Neuronal stem cell (in vitro differentiated cells): Measurements from ENCODE around the gene SSU72.
"Not testable (repeated sequence)": the region's sequence is repeated elsewhere in the genome, so short reads cannot be mapped to it uniquely, and the experiment has no call there.

Source experiments
- DNase-seq: peaks from one replicate; pipeline ENCODE4 v3.0.0-alpha.2; 2013; ENCODE audit warnings: low spot score
- H2AFZ ChIP-seq: one replicate; pipeline ENCODE4 v1.6.1; 2013; ENCODE audit warnings: mild to moderate bottlenecking, low read length, inconsistent platforms
- H2AK5ac ChIP-seq: 2 replicates; pipeline ENCODE4 v1.6.1; 2013; ENCODE audit warnings: low read depth, mild to moderate bottlenecking, inconsistent platforms, low read length, moderate library complexity, mixed read lengths
- H2BK120ac ChIP-seq: 2 replicates; pipeline ENCODE4 v1.6.1; 2013; ENCODE audit warnings: low read depth, mild to moderate bottlenecking, inconsistent platforms, low read length, moderate library complexity, mixed read lengths
- H2BK12ac ChIP-seq: one replicate; pipeline ENCODE4 v1.6.1; 2013; ENCODE audit warnings: low read length, inconsistent platforms
- H2BK15ac ChIP-seq: 2 replicates; pipeline ENCODE4 v1.6.1; 2013; ENCODE audit warnings: mild to moderate bottlenecking, low read length, inconsistent platforms, mixed read lengths
- H2BK5ac ChIP-seq: one replicate; pipeline ENCODE4 v1.6.1; 2013; ENCODE audit warnings: inconsistent platforms, mild to moderate bottlenecking, low read length, moderate library complexity
- H3K14ac ChIP-seq: one replicate; pipeline ENCODE4 v1.6.1; 2013; ENCODE audit warnings: low read length, inconsistent platforms
- H3K18ac ChIP-seq: 2 replicates; pipeline ENCODE4 v1.6.1; 2013; ENCODE audit warnings: low read length, inconsistent platforms
- H3K23ac ChIP-seq: 2 replicates; pipeline ENCODE4 v1.6.1; 2013; ENCODE audit warnings: low read depth, mild to moderate bottlenecking, mixed read lengths, low read length, inconsistent platforms; ENCODE audit not compliant: poor library complexity
- H3K27ac ChIP-seq: replicated peaks from 3 replicates; pipeline ENCODE4 v1.5.1; 2013; ENCODE audit warnings: low read length, inconsistent platforms
- H3K27me3 ChIP-seq, 3 experiments: 2 replicates each; pipeline ENCODE4 v1.6.1; 2013; ENCODE audit warnings: low read length in 3 of 3, mild to moderate bottlenecking in 2 of 3, inconsistent platforms in 1 of 3, low read depth in 1 of 3, mixed read lengths in 1 of 3, moderate library complexity in 1 of 3; ENCODE audit not compliant: control insufficient read depth in 3 of 3, insufficient read depth in 3 of 3
- H3K36me3 ChIP-seq, 2 donors: replicated peaks in 1 of 2; 2 replicates each; pipeline ENCODE4 v1.6.1; 2013; ENCODE audit warnings: low read length in 2 of 2; ENCODE audit not compliant: control insufficient read depth in 2 of 2, insufficient read depth in 2 of 2
- H3K4ac ChIP-seq: 2 replicates; pipeline ENCODE4 v1.6.1; 2013; ENCODE audit warnings: inconsistent platforms, mild to moderate bottlenecking, low read length, moderate library complexity
- H3K4me1 ChIP-seq, 2 donors: 1 replicate in 1 of 2; 2 replicates in 1 of 2; pipeline ENCODE4 v1.6.1; 2013; ENCODE audit warnings: low read length in 2 of 2, low read depth in 1 of 2; ENCODE audit not compliant: control insufficient read depth in 2 of 2, insufficient read depth in 1 of 2
- H3K4me2 ChIP-seq: one replicate; pipeline ENCODE4 v1.6.1; 2013; ENCODE audit warnings: mild to moderate bottlenecking, low read length, inconsistent platforms; ENCODE audit not compliant: insufficient read depth, poor library complexity, severe bottlenecking
- H3K4me3 ChIP-seq, 2 donors: 2 replicates each; pipeline ENCODE4 v1.5.1; 2013; ENCODE audit warnings: low read length in 2 of 2, mild to moderate bottlenecking in 2 of 2, inconsistent platforms in 1 of 2, moderate library complexity in 1 of 2
- H3K79me1 ChIP-seq: one replicate; pipeline ENCODE4 v1.6.1; 2013; ENCODE audit warnings: low read depth, mild to moderate bottlenecking, inconsistent platforms, low read length, moderate library complexity
- H3K9ac ChIP-seq: one replicate; pipeline ENCODE4 v1.6.1; 2013; ENCODE audit warnings: mild to moderate bottlenecking, low read depth, low read length, inconsistent platforms; ENCODE audit not compliant: poor library complexity
- H3K9me3 ChIP-seq, 2 donors: replicated peaks in 1 of 2; 2 replicates each; pipeline versions ENCODE3 to v1.6.1; 2013; ENCODE audit warnings: low read length in 2 of 2, mild to moderate bottlenecking in 2 of 2, inconsistent platforms in 1 of 2, low read depth in 1 of 2, mixed read lengths in 1 of 2, moderate library complexity in 1 of 2; ENCODE audit not compliant: control insufficient read depth in 2 of 2, insufficient read depth in 1 of 2
- H4K8ac ChIP-seq: one replicate; pipeline ENCODE4 v1.6.1; 2013; ENCODE audit warnings: low read depth, mild to moderate bottlenecking, inconsistent platforms, low read length, moderate library complexity
- H4K91ac ChIP-seq: one replicate; pipeline ENCODE4 v1.6.1; 2013; ENCODE audit warnings: low read length, low read depth, mild to moderate bottlenecking, inconsistent platforms; ENCODE audit not compliant: poor library complexity
- WGBS, 2 donors: extraction: QIAGEN DNeasy Blood & Tissue Kit; methylation state at CpG; one replicate each; pipeline ENCODE4 v1.1.7; 2013; ENCODE audit warnings: missing lambda C conversion rate in 2 of 2, mixed read lengths in 1 of 2; ENCODE audit not compliant: insufficient read length in 2 of 2, insufficient replicate concordance in 1 of 2; ENCODE audit errors: extremely low coverage in 2 of 2; 5-methylcytosine and 5-hydroxymethylcytosine counted together

The SSU72 gene

GRCh38 chr1:1507305-1507704, 67.4 kb downstream of the SSU72 start:
- no CpG with 5 or more reads among the region's 4 CpGs for WGBS, 2 donors

GRCh38 chr1:1505801-1506200, 68.9 kb downstream of the SSU72 start:
- not testable (repeated sequence) for H3K23ac ChIP-seq, H3K9me3 ChIP-seq
- WGBS, 2 donors: no CpG with 5 or more reads among the region's 5 CpGs

More at GRCh38 chr1:1507305-1507704, 67.4 kb downstream of the SSU72 start:
- H3K36me3 ChIP-seq: no peaks in the 10 kb centered on the region
- H3K9ac ChIP-seq: no peak overlapping the region
- no peak overlapping the region for H4K91ac ChIP-seq
- H3K4me2 ChIP-seq: no peak overlapping the region
- no peak overlapping the region for H2BK120ac ChIP-seq
- no peak overlapping the region for H3K4ac ChIP-seq
- no peak overlapping the region for H2BK15ac ChIP-seq
- H3K79me1 ChIP-seq: no peaks in the 10 kb centered on the region
- no peak for DNase-seq
- peaks cover 1 to 9% of the 10 kb centered on the region in 2 donors for H3K4me1 ChIP-seq
- no peak overlapping the region for H2AFZ ChIP-seq
- no peak overlapping the region for H2BK12ac ChIP-seq
- no peaks in the 10 kb centered on the region for H3K9me3 ChIP-seq
- no peak overlapping the region for H3K27ac ChIP-seq
- no peak overlapping the region for H3K23ac ChIP-seq
- no peak overlapping the region for H3K4me3 ChIP-seq
- no peak overlapping the region for H3K14ac ChIP-seq
- no peaks in the 10 kb centered on the region for H3K27me3 ChIP-seq
- no peak overlapping the region for H2AK5ac ChIP-seq
- H2BK5ac ChIP-seq: no peak overlapping the region
- H4K8ac ChIP-seq: no peak overlapping the region
- no peak overlapping the region for H3K18ac ChIP-seq

GRCh38 chr1:1505366-1505798, 69.3 kb downstream of the SSU72 start:
- WGBS, 2 donors: no CpG with 5 or more reads among the region's 22 CpGs

More at GRCh38 chr1:1505801-1506200, 68.9 kb downstream of the SSU72 start:
- not testable (repeated sequence) for H3K27ac ChIP-seq, H2BK12ac ChIP-seq, H3K4me1 ChIP-seq, H2AK5ac ChIP-seq, H3K4me2 ChIP-seq, H4K8ac ChIP-seq, H3K9ac ChIP-seq, H3K18ac ChIP-seq, H2BK15ac ChIP-seq, H3K36me3 ChIP-seq, H4K91ac ChIP-seq, H3K79me1 ChIP-seq, H2BK5ac ChIP-seq, H3K4me3 ChIP-seq, H3K27me3 ChIP-seq, H3K4ac ChIP-seq, DNase-seq, H3K14ac ChIP-seq, H2BK120ac ChIP-seq
- H2AFZ ChIP-seq: peak overlapping the region; percentile 74

GRCh38 chr1:1504777-1505365, 69.8 kb downstream of the SSU72 start:
- not testable (repeated sequence) for H3K27me3 ChIP-seq, H3K9ac ChIP-seq, H2BK12ac ChIP-seq, H3K79me1 ChIP-seq, H4K91ac ChIP-seq, H3K14ac ChIP-seq, H3K4me1 ChIP-seq, H3K4me2 ChIP-seq, H4K8ac ChIP-seq, H3K36me3 ChIP-seq, H3K4ac ChIP-seq, H2BK5ac ChIP-seq, H2AK5ac ChIP-seq, H3K9me3 ChIP-seq, H2BK15ac ChIP-seq, H3K27ac ChIP-seq, H2BK120ac ChIP-seq
- Histone ChIP-seq H3K4me3 (peak overlapping the region in 1 of 2 donors; percentile 15), H2AFZ (peak overlapping the region; percentile 95), H3K23ac (peak overlapping the region; percentile 17), H3K18ac (peak overlapping the region; percentile 35)
- WGBS, 2 donors: no CpG with 5 or more reads among the region's 16 CpGs
- DNase-seq: peak; percentile 12

More at GRCh38 chr1:1505366-1505798, 69.3 kb downstream of the SSU72 start:
- Histone ChIP-seq H2AFZ (peak overlapping the region; percentile 95), H3K4me3 (peak overlapping the region in 1 of 2 donors; percentile 15)
- not testable (repeated sequence) for H2BK120ac ChIP-seq, DNase-seq, H2BK15ac ChIP-seq, H3K36me3 ChIP-seq, H2BK5ac ChIP-seq, H3K9ac ChIP-seq, H3K14ac ChIP-seq, H2AK5ac ChIP-seq, H3K23ac ChIP-seq, H3K18ac ChIP-seq, H3K4me2 ChIP-seq, H2BK12ac ChIP-seq, H3K79me1 ChIP-seq, H4K8ac ChIP-seq, H3K9me3 ChIP-seq, H3K4me1 ChIP-seq, H4K91ac ChIP-seq, H3K27ac ChIP-seq, H3K27me3 ChIP-seq, H3K4ac ChIP-seq
